Retinal pigment epithelial cell (primary cell): ENCODE data around the gene TMEM9.

Source experiments
- DNase-seq: peaks from one replicate; pipeline ENCODE4 v3.0.0-alpha.2; 2010; ENCODE audit warnings: low read depth
- H3K4me3 ChIP-seq: 2 replicates; pipeline ENCODE4 v1.5.1; 2011; ENCODE audit warnings: mild to moderate bottlenecking, low read length, control low read depth, moderate library complexity
- CTCF ChIP-seq: conservative IDR thresholded peaks from 2 replicates; pipeline ENCODE4 v1.5.1; 2011; ENCODE audit warnings: low read depth, low read length, control low read depth, inconsistent platforms

TMEM9 gene

GRCh38 chr1:201105688-201106087 lies 48.6 kb downstream of the TMEM9 start:
- no peak overlapping the region for H3K4me3 ChIP-seq
- DNase-seq, result no peak
- no peak for TF ChIP-seq CTCF

GRCh38 chr1:201104141-201104540 lies 50.1 kb downstream of the TMEM9 start:
- no peak for TF ChIP-seq CTCF
- DNase-seq, result no peak

GRCh38 chr1:201103666-201104065 lies 50.6 kb downstream of the TMEM9 start:
- no peak overlapping the region for H3K4me3 ChIP-seq

More at GRCh38 chr1:201104141-201104540, 50.1 kb downstream of the TMEM9 start:
- H3K4me3 ChIP-seq, result no peak overlapping the region

DNA sequence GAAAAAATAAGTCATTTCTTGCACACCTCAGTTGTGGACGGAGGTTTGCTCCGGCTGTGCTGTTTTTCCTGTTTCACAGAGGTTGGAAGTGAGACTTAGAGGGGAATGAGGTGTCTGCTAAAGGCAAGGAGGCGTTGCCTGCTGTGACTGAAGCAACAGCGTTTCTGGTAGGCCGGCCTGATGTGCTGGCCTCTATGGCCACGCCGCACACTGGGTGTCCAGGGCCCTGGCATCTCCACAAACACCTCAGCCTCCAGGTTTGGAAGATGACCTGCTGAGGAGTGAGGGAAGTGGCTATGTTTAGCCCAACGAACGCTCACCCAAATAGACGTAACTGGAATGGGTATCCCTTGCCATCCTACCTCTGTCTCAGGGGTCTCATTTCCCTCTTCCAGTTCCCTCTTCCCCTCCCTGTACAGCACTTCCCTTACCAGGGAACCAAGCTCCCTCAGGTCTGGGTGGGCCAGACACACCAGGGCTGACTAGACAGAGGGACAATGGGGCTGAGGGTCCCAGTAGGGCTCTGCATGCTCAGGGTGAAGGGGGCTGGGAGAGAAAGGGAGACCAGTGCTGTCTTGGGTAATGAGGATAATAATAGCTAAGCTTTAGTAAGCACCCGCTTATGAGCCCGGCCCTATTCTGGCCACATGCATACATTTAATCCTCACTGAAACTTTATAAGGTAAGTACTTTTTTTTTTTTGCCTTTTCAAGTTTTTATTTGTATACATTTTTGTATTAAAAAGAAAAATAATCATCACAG lies 53.9 kb downstream of the TMEM9 start:
- TF ChIP-seq CTCF, result no peak
- H3K4me3 ChIP-seq, result no peak overlapping the region
- DNase-seq, result no peak

More at GRCh38 chr1:201103666-201104065, 50.6 kb downstream of the TMEM9 start:
- no peak for DNase-seq
- TF ChIP-seq CTCF, result no peak

DNA sequence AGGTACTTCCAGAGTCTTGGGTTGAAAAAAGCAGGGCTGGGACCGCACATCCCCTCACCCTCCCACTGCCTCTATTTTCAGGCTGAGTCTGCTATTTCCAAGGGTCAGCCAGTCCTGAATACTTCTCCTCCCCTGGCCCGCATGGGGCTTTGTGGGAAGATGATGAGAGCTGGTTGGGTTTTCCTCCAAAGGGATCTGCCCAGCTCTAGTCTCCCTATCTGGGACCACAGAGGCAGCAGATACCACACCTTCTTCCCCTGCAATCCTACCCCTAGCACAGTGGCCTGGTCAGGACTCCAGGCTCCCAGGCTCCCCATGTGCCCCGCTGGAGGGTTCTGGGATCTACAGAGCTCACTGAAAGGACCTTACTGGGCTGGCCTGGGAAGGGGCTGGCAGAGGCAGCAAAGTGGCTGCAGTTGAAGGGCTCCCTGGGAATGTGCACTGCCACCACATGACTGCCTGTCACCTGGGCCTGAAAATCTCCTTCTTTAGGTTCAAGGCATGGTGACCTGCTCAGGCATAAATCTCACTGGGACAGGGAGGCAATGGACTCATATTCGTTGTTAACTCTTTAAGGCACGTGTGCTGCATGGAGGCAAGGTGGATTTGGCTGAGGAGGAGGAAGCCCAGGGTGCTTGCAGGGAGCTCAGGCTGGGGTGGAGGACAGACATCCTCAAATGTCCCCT lies 55.1 kb downstream of the TMEM9 start:
- no peak overlapping the region for H3K4me3 ChIP-seq
- DNase-seq, result no peak
- no peak for TF ChIP-seq CTCF

GRCh38 chr1:201096977-201097856 lies 57.1 kb downstream of the TMEM9 start:
- no peak for TF ChIP-seq CTCF
- H3K4me3 ChIP-seq, result no peak overlapping the region
- DNase-seq, result no peak
